Stimulated activated CD8-positive, alpha-beta memory T cell treated with anti-CD3 and anti-CD28 coated beads, Interleukin-15, amount 100 ng/mL, for 24 hours (primary cell): ENCODE measurements around the gene DEPDC5.
"Not testable (repeated sequence)": the region's sequence is repeated elsewhere in the genome, so short reads cannot be mapped to it uniquely, and the experiment has no call there.

Experiments used
- DNase-seq: peaks from one replicate; pipeline ENCODE4 v3.0.0-alpha.2; 2020; ENCODE audit warnings: low read depth

Gene DEPDC5

DNA sequence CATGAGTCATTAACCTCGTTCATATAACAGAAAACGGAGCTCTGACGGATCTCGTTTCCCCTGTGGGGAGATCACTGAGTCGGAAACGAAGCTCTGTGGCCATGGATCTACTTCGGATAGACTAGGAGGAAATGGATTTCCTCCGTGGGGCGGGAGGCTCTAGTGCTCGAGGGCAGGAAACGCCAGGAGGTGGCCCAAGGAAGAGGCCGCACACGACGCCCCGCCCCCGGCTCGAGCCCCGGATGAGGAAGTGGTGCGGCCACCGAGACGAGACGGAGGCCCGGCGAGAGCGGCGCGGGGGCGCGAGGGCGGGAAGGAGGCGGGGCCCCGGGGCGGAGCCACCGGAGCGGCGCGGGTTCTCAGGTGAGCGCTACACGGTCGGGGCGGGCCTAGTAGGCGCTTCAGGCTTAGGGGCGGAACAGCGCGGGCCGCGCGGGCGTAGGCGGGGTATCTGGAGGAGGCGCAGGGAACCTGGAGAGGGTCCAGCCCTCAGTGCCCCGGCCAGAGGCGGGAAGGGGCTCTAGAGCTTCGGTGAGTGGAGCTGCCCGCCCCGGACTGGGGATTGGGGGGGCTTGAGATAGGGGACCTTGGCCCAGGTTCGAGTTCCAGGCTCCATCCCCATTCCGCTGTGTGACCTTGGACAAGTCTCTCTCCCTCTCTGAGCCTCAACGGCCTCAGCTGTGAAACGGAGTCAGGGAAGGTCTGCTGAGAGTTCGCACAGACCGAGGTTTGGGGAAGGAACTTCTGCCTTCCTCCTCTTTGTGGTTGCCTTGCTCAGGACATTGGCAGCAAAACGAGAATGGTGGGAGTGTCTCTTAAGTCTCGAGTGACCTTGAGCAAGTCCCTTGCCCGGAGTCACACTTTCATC is at the start of gene DEPDC5:
Gene DEPDC5 (plus strand): TSS at position 386 of the 868 bp plus-strand sequence. CDS start 903 bp downstream, outside the sequence.
- peak; percentile 94 for DNase-seq

DNA sequence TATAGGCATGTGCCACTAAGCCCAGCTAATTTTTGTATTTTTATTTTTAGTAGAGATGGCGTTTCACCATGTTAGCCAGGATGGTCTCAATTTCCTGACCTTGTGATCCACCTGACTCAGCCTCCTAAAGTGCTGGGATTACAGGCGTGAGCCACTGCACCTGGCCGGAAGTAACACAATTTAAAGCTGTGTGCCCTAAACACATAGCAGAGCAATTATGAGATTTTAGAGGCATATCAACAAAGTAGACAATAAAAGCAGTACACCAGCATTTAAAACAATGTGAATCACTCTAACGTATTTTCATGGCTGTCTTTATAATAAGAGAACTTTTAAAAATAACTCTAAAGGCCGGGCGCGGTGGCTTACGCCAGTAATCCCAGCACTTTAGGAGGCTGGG is 46.3 kb upstream of the DEPDC5 start:
- no peak for DNase-seq

DNA sequence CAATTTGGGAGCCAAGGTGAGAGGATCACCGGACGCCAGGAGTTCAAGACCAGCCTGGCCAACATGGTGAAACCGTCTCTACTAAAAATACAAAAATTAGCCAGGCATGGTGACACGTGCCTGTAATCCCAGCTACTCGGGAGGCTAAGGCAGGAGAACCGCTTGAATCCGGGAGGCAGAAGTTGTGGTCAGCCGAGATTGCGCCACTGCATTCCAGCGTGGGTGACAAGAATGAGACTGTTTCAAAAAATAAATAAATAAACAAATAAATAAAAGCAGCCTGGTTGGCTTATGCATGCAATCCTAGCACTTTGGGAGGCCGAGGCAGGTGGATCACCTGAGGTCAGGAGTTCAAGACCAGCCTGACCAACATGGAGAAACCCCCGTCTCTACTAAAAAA is 42.6 kb upstream of the DEPDC5 start:
- not testable (repeated sequence) for DNase-seq

DNA sequence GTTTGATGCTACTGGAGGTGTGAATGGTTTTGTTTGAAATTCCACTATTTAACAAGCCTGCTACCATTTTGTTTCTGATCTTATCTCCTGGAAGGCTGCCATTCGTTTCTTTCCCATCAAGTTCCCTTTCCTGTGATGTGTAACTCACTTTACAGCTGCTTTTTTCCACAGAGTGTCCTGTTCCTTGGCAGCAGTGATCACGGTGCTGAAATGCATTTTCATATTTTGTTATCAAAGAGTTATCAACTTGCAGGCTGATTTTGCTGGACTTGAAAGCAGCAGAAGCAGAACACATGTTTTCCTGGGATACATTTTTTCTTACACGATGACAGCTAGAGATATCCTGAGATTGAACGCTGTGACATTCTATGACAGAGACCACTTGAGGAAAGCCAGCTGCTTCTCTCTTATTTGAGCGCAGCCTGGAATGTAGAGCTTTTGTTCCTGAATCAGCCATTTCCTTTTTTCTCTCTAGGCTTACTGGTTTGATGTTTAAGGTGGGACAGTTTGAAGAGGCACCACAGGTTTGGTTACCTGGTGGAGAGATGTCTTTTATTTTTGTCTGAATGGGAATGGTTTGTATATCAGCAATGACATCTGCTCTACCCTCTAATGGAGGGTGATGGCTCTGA is 38.6 kb upstream of the DEPDC5 start:
- DNase-seq = no peak

DNA sequence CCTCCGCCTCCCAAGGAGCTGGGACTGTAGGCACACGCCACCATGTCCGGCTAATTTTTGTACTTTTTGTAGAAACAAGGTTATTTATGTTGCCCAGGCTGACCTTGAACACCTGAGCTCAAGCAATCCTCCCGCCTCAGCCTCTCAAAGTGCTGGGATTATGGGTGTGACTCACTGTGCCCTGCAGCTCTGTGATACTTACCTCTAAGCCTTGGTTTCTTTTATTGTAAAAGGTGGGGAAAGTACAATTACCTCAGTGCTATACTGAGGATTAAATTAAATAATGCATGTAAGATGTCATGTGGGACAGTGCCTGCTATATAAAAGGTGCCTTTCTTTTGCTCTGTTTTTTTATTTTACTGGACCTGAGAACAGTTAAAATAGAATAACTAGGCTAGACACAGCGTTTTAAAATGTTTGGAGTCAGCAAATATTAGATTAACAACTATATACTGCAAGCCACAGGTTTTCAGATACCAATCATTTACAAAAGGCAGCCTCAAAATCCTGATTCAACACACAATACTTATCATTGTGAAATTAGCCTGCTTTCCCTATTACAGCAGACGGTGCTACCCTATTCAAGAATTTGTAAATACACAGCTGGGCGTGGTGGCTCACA is 33.9 kb upstream of the DEPDC5 start:
- DNase-seq = no peak

DNA sequence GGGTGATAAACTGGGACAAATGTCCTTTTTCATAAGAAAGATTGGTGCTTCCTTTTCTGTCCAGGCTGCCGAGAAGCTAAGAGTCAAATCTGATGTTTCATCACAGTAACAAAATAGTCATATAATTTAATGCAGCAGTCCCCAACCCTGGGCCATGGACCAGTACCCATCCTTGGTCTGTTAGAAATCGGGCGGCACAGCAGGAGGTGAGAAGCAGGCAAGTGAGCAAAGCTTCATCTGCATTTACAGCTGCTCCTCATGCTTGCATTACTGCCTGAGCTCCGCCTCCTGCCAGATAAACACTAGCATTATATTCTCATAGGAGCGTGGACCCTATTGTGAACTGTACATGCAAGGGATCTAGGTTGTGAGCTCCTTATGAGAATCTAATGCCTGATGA is 30.1 kb upstream of the DEPDC5 start:
- no peak for DNase-seq

DNA sequence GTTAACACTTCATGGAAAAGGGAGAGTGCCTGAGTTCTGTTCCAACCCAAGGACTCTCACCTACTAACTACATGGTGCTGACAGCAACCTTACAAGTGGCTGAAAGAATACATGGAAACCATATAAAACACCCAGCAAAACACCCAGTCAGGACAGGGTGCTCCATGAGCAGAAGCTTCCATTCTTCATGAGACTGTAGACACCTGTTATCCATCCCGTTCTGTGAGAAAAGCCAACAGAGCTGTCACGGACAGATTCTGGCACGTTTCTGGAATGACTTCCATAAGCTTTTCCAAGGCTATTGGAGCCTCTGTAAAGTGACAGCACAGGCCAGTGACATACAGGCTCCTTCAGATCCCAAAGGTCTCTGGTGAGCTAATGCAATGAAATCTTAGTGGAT is 27.1 kb upstream of the DEPDC5 start:
- no peak for DNase-seq

DNA sequence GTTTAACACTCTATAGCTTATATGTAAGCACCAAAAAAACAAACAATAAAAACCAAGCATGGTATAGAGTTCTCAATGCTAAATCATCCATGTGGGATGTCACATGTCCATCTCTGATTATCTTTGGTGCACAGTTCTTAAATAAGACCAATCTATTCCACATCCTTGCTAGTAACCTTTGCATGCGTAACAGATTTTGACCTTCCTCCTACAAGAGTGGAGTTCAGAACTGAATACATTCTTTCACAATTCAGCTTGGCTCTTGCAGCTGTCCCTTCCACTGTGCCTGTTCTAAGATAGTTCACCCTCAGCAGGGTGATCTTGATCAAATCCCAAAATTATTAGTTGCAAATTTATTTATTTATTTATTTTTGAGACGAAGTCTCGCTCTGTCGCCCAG is 25.0 kb upstream of the DEPDC5 start:
- no peak for DNase-seq

DNA sequence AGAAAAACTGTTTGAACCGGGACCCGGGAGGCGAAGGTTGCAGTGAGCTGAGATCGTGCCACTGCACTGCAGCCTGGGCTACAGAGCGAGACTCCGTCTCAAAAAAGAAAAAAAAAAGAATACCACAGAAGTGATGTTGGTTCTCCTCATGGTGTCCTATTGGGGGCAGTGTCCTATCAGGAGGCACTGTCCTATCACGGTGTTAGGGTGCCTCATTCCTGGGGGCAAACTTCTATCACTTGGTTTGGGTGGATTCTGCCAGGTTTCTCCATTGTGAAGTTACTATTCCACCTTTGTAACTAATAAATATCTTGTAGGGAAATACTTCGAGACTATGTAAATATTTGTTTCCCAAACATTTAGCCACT is 23.5 kb upstream of the DEPDC5 start:
- DNase-seq = no peak

DNA sequence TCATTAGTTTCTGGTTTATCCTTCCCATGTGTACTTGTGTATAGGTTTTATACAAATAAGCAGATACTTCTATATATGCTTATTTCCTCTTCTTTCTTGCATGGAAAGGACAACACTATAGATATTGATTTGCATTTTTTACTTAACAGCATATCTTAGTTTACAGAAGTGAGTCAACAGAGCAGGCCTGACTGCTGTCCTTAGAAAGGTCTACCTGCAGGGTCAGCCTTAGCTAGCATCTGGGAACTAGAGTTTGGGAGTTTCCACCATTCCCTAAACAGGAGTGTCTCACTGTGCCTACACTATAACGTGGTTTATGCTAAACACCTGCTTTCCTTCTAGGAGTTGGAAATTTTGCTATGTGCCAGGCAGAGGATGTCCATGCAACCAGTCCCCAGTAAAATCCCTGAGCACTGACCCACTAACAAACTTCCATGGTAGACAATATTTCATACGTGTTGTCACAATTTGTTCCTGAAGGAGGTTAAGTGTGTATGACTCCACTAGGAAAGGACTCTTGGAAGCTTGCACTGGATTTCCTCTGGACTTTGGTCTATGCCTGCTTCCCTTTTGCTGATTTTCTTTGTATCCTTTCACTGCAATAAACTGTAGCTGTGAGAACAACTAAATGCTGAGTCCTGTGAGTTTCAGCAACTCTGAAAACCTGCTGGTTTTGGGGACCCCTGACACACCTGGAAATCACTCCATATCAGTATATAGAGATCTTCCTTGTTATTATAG is 21.6 kb upstream of the DEPDC5 start:
- DNase-seq = no peak

DNA sequence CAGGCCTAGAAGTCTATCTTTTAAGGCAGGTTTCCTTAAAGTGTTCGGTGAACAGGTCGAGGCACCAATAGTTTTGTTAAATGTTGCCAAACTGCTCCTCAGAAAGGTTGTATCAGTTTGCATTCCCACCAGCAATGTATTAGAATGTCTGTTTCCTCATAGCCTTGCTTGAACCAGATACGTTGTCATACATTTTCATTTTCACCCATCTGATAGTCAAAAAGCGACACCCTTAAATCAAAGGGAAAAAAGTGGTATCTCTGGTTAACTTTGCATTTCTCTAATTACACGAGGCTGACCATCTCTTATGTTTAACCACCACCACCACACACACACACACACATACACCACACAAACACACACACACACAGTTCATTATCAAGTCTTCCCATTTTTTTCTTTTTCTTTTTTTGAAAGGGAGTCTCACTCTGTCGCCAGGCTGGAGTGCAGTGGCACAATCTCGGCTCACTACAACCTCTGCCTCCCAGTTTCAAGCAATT is 20.2 kb upstream of the DEPDC5 start:
- no peak for DNase-seq

DNA sequence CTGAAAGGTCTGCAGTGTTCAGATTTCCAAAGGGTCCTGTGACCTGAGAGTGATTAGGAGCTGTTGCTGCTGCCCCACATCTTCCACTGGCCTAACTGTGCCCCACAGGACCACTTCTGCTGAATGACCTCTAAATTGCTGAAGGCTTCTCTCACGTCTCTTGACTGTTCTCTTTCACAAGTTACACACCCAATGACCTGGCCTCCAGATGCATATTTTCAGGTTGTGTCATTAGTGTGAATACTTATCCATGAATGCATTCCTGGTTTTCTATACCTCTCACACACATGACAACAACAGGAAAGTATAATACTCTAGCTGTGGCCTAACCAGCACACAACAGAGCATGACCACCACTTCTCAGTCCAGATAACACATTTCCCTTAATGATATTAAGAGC is 19.3 kb upstream of the DEPDC5 start:
- no peak for DNase-seq

DNA sequence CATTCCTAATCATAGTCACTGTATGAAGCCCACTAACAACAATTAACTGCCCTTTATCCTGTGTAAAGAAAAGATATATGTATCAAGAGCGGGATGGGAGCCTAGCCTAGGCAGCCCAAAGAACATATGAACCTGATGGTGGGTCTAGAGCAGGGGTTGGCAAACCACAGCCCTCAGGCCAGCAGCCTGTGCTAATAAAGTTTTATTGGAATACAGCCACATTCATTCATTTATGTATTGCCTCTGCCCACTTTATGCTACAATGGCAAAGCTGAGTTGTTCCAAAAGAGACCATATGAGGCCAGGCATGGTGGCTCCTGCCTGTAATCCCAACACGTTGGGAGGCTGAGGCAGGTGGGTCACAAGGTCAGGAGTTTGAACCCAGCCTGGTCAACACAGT is 17.4 kb upstream of the DEPDC5 start:
- DNase-seq = no peak

DNA sequence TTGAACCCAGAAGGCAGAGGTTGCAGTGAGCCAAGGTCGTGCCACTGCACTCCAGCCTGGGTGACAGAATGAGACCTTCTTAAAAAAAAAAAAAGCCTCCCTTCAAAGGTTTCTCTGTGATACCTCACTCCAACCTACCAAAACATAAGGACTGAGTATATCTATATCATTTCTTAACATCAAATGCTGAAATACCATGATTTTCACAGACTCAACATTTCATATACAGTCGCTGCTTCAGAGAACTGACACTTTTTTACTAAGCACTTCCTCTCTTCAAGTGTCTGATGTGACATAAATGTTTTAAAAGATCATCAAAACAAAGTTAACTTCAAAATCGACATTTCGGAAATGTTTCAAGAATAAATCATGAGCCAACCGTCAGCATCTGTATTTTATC is 15.9 kb upstream of the DEPDC5 start:
- DNase-seq = no peak

DNA sequence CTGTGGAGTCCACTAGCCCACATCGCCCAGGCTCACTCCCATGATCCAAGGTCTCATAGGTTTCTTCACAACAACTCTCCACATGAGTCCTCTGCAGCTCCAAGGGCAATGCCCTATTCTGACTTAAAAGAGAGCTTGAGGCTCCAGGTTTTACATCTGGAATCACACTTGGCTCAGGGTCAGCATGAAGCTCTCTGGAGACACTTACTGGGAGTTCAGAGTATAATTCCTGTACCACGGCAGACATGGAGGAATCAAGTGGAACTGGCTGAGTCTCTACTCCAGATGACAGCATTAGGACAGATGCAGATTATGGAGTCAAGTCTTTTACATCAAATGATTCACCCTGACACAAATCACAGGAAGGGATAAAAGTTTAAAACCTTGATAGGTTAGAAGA is 15.3 kb upstream of the DEPDC5 start:
- DNase-seq = no peak

DNA sequence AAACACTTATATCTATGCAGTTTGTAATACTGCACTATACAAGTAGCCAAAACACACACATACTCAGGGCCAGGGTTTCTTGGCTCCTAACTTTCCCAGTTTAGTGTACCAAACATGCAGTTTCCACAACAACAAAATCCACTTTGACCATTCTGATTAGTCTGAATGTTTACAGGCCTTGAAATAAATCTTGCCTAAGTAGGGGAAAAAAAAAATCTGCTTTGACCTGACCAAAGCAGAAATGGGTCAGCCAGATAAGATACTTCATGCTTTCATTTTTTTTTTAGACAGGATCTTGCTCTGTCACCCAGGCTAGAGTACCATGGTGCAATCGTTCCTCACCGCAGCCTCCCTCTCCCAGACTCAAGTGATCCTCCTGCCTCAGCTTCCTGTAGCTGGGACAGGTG is 14.0 kb upstream of the DEPDC5 start:
- DNase-seq = no peak

DNA sequence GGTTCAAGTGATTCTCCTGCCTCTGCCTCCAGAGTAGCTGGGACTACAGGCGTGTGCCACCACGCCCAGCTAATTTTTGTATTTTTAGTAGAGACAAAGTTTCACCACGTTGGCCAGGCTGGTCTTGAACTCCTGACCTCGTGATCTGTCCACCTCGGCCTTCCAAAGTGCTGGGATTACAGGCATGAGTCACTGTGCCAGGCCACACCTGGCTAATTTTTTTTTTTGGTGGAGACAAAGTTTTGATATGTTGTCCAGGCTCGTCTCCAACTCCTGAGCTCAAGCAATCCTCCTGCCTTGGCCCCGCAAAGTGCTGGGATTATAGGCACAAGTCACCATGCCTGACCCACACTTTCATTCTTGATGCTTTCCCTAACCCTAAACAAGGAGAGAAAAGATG is 13.5 kb upstream of the DEPDC5 start:
- not testable (repeated sequence) for DNase-seq

DNA sequence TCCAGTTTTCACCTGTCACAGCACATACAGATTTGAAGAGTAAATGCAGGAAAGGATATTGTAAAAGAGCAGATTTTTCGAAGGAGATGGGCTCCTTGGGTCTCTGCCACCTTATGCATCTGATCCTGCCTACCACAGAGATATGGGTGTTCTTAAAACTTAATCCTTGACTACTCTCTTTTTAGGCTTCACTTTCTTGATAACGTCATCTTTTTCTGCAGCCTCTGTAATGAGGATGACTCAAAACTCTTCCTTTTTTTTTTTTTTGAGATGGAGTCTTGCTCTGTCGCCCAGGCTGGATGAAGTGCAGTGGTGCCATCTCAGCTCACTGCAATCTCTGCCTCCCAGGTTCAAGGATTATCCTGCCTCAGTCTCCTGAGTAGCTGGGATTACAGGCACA is 11.7 kb upstream of the DEPDC5 start:
- DNase-seq = no peak

DNA sequence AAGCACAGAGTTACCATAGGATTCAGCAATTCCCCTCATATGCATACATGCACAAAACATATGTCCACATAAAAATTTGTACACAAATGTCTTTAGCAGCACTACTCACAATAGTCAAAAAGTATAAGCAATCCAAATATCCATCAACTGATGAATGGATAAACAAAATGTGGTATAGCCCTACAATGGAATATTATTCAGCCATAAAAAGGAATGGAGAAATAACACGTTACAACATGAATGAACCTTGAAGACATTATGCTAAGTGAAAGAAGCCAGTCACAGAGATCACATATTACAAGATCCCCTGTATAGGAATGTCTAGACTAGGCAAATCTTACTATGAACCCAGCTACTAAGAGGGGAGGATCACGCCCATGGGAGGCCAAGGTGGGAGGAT is 11.1 kb upstream of the DEPDC5 start:
- no peak for DNase-seq

DNA sequence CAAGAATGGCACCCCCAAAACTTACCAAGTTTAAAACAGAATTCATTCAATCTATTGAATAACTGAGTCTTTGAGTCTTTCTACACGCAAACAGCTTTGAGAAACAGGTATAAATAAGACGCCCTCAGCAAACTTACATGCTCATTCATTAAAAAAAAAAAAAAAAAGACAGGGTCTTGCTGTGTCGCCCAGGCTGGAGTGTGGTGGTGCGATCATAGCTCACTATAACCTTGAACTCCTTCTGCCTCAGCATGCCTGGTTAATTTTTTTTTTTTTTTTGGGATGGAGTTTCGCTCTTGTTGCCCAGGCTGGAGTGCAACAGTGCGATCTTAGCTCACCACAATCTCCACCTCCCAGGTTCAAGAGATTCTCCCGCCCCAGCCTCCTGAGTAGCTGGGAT is 9.9 kb upstream of the DEPDC5 start:
- no peak for DNase-seq

DNA sequence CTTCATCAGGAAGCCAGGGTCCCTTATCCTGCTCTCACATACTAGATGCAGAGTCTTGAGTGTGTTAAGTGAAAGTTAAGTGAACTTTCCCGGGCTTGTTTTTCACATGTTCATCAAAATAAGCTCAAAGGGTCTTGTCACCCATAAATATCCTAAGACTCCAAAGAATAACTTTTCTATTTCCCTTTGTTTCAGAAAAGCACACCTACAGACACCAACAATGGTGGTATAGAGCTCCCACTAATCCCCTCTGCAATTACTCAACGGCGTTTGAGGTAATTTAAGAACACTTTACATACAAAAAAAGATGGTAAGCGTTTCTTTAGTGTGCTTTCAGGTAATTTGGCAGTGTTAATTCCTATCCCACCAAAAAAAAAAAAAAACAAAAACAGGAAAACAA is 6.4 kb upstream of the DEPDC5 start:
- no peak for DNase-seq

DNA sequence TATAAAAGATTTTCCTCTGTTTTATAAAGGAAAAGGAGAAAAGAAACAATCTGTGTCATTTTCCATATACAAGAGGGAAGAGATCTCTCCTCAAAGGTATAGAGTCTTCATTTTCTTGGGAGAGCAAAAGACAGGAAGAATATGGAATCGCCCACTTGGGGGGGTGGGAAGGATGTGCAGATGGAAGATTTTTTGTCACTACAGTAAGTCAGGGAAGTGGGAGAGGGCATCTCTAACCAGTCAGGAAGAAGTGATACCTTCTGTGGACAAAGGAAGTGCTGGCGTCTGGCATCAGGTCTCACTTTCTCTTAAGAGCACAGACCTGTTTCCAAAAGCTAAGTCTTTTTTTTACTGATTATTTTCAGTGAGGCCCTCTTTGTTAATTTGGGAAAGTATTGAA is 5.3 kb upstream of the DEPDC5 start:
- no peak for DNase-seq
